ENCODE measurements around the gene ALK.

GRCh38 chr2:29495068-29495467 is 426.3 kb downstream of the ALK start:
- TF ChIP-seq EP300 (IDR thresholded peaks at IDR 0.05) (no peak), CTCF (IDR thresholded peaks at IDR 0.05) (no peak), POLR2A (IDR thresholded peaks at IDR 0.05) (no peak), POLR2AphosphoS5 (IDR thresholded peaks at IDR 0.05) (no peak)

Data from sigmoid colon (tissue), 4 donors.